Activated T-helper 9 cell treated with anti-CD3 and anti-CD28 coated beads, Interleukin-2, amount 50 U/mL, for 16 hours (primary cell): Measurements from ENCODE around the gene ZNF592.

ENCODE experiments used
- DNase-seq: peaks from one replicate; pipeline ENCODE4 v3.0.0-alpha.2; 2020; ENCODE audit warnings: low read depth

ZNF592 gene

DNA sequence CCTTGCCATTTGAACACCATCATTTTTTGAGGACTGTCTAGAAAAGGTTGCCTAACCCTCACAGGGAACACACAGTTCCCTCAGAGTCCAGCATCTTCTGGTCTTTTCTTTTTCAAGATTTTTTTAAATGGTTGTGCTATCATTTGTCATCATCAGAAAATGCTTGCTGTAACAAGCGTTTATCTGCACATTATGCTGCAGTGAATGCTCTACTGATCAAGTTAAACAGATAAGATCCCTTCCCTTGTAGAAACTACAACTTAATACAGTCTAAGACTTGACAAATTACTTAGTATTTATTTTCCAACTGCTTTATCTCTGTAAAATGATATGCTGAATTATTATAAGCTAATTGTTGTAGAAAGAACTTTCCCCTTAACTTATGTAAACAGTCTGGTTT, 56.8 kb downstream of the ZNF592 start:
- DNase-seq = no peak

DNA sequence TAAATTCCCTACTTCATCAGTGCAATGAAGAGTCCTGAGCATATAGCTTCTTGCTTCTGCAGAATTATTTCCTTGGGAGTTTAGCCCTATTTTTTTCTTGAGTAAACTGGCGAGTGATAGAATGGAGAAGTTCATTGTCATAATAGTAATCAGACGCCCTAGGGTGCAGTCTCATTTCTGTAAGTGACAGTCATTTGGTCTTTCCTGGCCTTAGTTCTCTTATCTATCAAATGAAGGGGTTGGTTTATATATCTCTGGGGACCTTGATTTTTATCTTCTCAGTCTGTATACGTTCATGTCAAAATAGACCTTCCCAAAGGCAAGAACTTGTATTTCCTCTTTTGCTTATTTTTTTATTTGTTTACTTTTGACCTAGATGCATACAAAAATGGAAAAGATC, 58.8 kb downstream of the ZNF592 start:
- no peak for DNase-seq

DNA sequence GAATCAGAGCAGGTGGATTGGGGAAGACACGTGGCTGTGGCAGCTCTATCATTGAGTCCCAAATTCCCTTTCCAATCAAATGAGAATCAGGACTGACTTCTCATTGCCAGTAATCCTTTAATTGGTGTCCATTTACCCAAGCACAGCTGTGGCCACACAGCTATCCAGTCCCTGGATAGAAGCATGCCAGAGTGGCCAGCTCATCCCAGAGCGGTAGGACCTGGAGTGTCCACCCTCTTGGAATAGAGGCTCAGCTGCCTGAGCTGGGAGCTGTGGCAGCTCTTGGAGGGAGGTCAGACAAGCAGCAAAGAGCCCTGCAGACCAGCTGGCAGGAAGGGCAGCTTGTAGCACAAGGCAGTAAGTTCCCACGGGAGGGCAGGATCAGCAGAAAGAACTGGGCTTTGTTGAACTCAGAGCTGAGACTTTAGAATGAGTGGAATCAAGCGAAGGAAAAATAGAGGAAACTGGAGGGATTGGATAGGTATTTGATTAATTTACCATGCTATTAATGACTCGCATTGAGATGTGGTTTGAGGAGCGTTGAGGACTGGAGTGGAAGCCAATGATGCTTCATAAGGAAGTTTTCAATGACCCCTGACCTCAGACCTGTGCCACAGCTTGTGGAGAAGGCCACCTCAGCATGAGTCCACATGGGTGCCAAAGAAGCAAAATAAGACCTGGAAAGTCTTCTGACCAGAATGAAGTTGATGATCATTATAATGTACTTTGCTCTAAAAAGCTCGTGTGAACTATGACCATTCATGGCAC, 61.9 kb downstream of the ZNF592 start:
- DNase-seq = no peak

DNA sequence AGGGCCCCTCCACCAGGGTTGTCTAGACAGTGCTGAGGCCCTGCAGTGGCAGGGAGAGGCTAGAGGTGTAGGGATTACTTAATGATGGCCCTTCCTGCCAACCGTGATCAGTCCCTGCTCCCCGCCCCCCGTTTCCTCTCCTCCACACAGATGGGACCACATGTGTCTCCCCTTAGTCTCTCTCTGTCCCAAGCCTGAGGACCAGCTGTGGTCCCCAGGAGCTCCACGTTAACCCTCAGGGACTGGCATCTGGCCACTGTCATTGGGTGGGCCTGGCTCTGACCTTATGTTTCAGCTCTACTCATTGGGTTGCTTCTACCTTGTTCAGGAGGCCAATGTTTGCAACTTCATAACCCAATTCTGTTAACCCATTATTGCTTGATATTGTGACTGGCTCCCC, 62.8 kb downstream of the ZNF592 start:
- DNase-seq = no peak

DNA sequence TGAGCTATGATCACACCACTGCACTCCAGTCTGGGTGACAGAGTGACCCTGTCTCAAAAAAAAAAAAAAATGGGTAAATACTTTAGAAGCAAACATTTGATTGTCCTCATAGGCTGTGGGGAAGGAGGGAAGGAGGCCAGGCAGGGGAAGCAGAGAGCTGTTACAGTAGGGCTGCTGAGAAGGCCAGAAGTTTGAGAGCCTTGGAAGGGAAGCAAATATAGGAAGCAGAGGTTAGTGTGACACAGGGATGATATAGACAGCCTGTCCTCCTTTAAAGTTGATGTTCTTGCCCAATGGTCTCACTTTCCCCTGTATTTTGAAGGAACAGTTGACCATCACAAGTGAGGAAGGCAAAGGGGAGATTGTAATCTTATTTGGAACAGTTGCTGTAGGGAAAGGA, 63.4 kb downstream of the ZNF592 start:
- no peak for DNase-seq

DNA sequence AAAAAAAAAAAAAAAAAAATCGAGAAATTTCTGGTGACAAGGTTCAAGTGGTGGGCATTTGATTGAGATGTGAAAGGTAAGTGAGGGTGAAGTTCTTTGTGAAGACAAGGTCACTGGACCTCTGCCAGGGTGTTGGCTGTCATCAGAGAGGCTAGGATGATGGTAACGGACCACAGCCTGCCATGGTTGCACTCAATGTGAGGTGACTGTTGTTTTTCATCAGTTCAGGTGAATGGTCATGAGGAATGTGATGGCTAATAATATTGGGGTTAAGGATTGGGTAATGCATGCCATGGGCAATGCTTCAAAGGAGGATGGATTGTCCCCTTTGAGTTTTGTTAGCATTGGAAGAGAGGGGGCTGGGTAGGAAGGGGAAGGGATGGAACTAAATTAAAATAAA, 64.5 kb downstream of the ZNF592 start:
- DNase-seq = no peak

DNA sequence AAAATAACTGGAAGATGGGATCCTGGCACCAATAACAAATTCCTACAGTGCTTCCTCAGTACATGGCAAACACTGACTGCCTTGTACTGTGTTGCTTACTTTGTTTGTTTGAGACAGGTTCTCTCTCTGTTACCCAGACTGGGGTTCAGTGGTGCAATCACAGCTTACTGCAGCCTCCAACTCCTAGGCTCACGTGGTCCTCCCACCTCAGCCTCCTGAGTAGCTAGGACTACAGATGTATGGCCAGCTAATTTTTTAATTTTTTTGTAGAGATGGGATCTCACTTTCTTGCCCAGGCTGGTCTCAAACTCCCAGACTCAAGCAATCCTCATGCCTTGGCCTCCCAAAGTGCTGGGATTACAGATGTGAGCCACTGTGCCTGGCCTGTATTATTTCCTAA, 65.0 kb downstream of the ZNF592 start:
- DNase-seq = no peak

DNA sequence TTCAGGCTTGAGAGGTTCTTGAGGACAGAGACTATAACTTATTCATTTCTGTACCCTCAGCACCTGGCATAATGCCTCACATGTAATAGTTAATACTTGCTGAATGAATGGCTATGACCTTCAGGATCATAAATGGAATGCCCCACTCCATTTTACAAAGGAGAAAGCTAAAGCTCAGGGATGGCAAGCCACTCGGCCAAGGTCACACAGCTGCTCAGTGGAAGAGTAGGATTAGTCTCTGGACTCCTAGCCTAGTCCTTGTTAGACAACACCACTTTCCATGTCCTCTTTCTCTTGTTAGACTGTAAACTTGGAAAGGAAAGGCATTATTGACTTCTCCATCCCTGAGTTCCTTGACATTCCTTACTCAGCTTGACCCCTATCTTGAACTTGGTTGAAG, 65.5 kb downstream of the ZNF592 start:
- no peak for DNase-seq

DNA sequence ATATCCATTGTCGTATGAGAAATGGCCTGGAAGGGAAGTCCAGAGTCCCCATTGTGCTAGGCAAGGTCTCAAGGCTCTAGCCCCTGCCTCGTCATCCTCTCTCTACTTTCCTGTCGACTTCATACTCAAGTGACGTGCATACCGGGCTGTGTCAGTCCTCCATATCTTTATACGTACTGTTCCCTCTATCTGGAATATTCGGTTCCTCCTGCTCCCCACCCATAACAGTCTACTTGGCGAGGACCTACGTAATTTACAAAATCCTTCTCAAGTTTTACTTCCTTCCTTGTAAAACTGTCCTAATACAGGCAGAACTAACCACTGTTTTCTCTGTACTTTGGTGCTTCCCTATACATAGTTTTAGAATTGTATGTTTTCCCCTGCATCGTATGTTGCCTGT, 66.5 kb downstream of the ZNF592 start:
- no peak for DNase-seq

DNA sequence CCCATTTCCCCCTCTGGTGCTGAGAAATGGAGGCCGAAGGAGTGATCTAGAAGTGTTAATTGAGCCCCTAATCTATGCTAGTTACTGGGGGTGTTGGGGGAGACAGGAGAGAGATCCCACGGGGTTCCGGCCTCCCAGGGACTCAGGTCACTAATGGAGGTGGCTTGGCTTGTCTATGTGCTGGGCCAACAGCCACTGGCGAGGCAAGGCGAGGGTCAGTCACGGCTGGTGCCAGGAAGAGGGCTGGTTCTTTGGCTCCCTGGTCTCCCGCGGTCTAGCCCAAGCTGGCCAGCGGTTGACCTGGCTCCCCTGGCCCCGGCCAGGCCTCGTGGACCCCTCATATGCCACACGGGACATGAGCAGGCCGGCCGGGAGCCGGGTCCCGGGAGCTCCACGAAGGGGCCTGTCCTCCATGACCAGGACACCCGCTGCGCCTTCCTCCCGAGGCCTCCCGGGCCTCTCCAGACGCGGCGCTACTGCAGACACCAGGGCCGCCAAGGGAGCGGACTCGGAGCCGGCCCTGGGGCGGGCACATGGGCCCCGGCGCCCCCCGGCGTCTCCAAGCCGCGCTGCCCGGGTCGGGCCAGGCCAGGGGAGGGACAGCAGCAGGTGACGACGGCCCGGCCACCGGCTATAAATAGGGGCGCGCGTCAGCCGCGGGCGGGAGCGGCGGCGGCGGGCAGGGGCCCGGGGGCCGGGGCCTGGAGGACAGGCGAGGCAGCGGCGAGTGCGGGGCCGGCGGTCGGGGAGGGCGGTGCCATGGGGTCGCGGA, 68.5 kb downstream of the ZNF592 start, which contains the start of gene ALPK3:
Gene ALPK3, plus strand, starts transcription at position 663 of the 772 bp plus-strand sequence. Its CDS starts 97 bp downstream, at position 760.
- DNase-seq = no peak

DNA sequence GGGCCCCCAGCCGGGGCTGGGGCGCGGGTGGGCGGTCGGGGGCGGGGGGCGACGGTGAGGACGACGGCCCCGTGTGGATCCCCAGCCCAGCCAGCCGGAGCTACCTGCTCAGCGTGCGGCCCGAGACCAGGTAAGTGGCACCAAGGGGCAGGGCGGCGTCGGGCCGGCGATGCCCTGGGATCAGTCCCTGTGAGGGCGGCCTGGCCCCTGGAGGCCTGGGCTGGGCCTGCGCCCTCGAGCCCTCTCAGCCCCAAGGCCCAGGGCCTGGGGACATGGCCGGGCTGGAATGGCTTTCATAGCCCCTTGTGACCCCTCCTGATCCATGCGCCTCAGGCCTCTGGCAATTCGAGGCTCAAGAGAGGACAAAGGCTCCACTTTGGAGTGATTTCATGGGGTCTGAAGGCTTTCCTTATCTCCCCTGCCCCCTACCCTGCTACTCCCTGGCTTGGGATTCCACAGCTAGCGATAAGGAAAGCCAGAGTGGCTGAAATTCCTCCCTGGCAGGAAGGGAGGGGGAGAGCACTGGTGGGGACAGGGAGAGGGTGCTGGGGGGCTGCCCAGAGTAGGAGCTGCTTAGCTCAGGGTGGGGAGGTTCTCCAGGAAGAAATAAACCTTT, 69.2 kb downstream of the ZNF592 start:
- DNase-seq = no peak

DNA sequence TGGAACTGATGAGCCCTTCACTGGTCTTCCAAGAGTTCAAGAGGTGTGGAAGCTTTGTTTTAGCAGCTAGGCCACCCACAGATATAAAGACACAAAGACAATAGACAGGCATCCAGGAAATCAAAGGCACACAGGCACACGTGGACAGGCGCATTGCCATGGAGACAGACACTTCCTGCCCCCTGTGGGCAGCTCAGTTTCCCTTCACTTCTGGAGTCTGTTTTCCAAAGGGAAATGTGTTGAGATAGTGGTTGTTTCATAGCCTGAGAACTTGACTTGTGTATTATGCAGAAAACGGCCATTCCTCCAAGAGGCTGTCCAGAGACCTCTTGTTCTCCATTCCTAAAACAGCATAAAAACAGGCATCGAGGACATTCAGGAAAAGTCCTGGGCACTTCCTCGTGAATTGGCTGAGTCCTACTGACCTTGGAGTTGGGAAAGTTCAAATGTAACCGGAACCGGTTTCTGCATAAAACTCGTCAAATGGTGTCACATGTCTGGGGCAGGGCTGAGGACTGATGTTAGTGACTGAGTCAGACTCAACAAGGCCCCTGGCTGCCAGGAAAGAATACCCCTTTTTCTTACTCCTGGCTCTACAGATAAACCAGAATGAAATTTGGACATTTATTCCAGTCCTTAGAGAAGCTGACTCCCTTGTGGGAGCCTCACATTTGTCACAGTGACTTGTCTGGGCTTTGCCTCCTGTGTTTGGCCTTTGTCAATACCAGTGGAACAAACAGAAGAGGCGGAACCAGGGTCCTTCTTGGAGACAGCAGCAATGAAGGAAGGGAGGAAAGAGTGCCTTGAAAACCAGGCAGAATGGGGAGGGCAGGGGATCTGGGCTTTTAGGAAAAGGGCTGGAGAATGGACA, 70.1 kb downstream of the ZNF592 start:
- DNase-seq = no peak

DNA sequence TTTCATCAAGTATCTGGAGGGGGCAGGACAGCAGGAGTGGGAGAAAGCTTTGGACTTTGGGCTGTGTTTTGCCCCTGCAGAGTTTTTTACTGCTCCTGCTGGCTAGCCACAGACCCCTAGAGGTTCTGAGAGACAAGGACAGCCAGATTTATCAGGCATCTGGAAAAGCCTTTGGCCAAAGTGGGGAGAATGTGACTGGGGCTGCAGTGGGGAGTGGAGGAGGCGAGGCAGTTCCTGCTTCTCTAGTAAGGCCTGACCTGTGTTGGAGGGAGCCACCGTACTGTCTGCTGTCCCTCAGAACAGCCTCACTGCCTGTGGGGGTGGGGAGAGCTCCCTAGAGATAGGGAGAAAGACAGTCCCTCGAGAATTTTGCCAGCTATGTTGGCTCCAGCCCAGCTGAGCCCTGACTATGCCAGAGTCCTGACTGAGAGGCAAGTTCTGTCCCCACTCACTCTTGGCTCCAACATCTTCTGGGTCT, 70.9 kb downstream of the ZNF592 start:
- no peak for DNase-seq

DNA sequence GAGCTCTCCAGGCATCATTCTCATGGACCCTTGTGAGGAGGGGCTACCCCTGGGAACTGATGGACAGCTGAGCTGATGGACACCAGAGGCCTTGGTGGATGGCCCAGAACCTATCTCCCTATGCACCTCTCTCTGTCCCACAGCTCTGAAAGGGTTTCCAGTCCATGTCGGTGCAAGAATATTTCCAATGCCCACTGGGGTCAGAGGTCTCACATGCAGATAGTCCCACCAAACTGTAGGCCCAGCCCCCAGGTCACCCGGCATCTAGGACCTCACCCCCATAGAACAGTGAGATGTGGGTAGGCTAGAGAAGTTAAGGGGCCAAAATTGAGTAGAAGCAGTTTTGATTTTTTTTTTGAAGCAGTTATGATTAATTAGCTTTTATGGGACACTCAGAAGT, 71.4 kb downstream of the ZNF592 start:
- DNase-seq = no peak

DNA sequence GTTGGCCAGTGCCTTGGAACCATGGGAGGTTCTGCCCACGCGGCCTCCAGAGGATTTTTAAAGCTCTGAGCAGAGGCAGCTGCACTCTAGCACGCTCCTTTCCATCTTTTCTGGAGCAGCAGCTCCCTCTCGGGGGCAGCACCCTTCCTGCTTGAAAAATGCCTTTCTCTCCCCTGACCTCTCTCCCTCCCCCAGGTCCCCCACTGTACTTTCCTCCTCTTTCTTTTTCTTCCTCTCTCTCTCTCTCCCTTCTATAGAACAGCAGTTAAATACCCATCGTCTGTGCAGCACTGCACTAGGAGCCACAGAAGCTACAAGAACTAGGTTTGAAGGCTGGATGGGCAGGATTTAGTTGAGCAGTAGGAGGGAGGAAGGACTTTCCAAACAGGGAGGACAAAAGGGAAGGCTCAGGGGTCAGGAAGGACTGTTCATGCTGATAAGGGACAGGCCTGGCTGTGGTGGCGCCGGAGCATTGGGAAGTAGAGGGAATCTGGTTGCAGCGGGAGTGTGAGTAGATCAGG, 73.2 kb downstream of the ZNF592 start:
- no peak for DNase-seq

DNA sequence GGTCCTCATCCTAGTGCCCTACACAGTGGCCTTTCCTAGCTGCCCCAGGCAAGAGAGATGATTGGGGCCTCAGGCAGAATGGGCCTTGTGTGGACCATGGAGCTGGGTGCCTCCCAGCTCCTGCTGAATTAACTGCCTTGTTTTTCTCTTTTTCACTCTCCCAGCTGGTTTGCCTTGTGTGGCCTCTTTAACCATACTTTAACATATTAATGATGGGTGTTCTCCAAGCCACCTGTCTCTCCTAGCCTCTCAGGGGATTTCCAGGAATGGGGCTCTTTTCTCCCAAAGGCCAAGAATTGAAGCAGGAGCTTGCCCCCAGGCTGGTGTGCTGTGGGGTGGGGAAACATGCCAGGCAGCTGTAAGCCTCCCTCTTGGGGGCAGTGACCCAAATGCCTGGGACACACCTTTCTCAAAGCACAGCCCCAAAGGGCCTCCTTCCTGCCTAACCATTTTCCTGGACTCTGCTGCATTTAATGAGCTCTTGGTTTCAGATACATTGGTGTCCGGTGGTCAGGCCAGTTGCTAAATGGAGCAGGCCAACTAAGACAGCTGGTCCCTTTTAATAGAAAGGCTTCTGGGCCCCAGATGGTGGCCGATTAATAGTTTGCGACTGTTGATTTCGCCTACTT, 74.4 kb downstream of the ZNF592 start:
- no peak for DNase-seq

DNA sequence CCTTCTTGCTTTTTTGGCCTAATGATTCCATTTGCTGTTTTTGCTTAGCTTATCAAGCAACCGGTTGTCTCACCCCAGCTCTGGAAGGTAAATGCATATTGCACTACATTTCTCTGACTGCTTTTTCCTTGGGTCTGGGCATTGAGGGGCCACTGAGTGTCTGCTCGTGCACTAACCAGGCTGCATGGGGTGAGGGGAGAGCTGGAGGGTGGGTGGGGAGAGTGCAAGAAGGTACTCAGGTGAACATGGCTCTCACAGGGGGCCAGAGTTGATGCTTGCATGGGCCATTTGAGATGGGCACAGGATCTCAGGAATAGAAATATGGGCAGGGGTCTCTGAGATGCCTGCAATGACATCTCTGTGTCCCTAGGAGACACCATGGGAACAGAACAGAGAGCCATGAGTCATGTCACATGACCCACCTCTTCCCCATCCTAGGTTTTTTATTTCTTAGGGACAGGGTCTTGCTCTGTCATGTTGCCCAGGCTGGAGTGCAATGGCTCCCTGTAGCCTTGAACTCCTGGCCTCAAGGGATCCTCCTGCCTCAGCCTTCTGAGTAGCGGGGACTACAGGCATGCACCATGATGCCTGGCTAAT, 75.0 kb downstream of the ZNF592 start:
- DNase-seq = no peak

DNA sequence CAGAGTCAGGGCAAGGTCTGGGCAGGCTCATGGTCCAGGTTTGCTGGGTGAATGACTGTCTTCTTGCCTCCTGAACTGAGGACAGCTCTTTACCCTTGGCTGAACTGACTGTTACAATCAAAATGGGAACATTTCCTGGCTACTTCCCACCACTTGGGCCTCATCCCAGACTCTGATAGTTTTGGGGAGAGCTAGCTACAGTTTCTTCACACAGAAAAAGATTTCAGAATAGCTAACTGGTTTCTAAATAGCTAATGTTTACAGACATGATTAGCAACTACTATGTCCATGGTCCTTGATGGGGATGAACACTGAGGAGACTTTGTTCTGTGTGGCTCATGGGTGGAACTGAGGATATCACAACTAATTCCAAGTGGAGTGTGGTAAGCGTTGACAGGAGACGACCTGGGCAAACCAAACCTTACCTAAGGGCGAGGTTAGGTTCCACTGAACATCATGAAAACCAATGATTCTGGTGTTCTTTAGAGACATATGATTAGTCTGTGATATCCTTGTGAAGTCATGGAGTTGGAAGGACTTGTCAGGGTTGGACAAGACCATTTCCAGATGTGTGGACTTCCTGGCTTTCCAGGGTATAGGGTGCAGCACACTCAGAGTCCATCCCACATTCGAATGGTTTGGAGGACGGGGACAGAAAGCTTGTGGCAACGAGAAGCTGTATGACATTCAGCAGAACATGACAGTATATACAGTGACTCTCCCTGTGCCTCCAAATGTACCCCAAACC, 76.0 kb downstream of the ZNF592 start:
- no peak for DNase-seq

DNA sequence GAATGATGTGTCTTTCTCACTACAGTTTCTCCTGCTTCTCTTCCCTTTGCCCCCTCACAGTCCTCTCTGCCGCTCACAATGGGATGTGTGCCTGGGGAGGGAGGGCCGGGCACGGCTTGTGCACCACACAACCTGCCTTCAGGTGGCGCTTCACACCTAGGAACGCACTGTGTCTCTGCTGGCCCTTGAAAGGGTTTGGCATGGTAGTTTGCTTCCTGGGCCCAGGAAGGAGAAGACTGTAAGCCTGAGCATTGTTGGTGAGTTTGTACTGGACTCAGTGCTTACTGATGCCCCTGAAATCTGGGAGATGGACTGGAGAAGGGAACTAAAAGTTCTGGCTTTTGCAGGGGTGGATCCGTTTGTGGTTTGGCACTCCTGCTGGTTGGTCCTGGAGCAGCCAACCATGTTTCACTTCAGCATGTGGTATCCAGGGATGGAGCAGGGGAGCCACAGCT, 78.0 kb downstream of the ZNF592 start:
- DNase-seq = no peak

DNA sequence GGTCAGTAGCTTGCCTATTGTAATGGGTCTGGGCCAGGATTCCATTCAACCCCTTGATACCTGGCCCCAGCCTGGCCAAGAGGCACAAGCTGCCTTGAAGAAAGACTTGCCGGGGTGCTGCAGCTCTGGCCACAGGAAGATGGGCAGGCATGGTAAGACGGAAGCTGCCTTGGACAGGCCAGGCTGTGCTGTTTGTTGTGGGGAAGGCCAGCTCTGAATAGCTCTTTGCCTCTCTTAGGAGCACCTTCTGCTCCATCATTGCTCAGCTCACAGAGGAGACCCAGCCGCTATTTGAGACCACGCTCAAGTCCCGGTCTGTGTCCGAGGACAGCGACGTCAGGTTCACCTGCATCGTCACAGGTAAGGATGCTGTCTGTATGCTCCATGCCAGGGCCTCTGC, 78.9 kb downstream of the ZNF592 start:
- no peak for DNase-seq
